Measurements from ENCODE around the gene LGALS8.

DNA sequence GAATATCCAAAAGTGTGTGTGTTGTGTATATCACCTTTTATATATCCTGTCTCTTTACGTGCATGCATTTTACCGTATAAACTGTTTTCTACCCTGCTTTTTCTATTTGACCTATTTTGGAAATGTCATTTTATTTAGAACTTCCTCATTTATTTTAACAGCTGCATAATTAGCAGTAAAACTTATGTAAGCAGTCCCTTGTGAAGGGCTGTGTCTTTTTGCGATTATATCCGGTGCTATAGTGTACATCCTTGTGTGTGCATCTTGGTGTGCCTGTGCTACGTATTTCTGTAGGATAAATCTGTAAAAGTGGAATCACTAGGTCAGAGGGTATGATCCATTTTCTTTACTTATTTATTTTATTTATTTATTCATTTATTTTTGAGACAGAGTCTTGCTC lies 7.2 kb downstream of the LGALS8 start:
- TF ChIP-seq, protein P1, sequence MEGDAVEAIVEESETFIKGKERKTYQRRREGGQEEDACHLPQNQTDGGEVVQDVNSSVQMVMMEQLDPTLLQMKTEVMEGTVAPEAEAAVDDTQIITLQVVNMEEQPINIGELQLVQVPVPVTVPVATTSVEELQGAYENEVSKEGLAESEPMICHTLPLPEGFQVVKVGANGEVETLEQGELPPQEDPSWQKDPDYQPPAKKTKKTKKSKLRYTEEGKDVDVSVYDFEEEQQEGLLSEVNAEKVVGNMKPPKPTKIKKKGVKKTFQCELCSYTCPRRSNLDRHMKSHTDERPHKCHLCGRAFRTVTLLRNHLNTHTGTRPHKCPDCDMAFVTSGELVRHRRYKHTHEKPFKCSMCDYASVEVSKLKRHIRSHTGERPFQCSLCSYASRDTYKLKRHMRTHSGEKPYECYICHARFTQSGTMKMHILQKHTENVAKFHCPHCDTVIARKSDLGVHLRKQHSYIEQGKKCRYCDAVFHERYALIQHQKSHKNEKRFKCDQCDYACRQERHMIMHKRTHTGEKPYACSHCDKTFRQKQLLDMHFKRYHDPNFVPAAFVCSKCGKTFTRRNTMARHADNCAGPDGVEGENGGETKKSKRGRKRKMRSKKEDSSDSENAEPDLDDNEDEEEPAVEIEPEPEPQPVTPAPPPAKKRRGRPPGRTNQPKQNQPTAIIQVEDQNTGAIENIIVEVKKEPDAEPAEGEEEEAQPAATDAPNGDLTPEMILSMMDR (optimal IDR thresholded peaks at IDR 0.05 in 1 of 3, IDR thresholded peaks at IDR 0.05 in 1 of 3, conservative IDR thresholded peaks at IDR 0.05 in 1 of 3; ENCODE audit: extremely low read depth in 1 of 3, insufficient read depth in 2 of 3, low read length in 3 of 3), result no peak
- no peak for TF ChIP-seq EZH2 (IDR thresholded peaks at IDR 0.05; ENCODE audit: low read length)
